ENCODE measurements around the gene ATP9A. TPM values are rescaled to one million over a fixed set of nuclear protein-coding genes. Genes with fewer than 3 reads are reported as not detected.
"Not testable (repeated sequence)": the region's sequence is repeated elsewhere in the genome, so short reads cannot be mapped to it uniquely, and the experiment has no call there.

ATP9A gene
- total RNA-seq, 2 donors from 2014 or later: 16.8 to 24.6 TPM

- intact Hi-C loops (cut with DNase I): loop anchor here (10.0 kb wide), 1 partner anchor 437 kb away; no protein-coding TSS in a partner anchor
- no peaks in the 10 kb centered on the region for H3K4me1 ChIP-seq
- H3K27me3 ChIP-seq: no peaks in the 10 kb centered on the region
- 74 to 78% methylated on average over 17 of the region's 17 CpGs for WGBS, 2 donors
- H3K36me3 ChIP-seq (replicated peaks in 1 of 2; ENCODE audit: insufficient read depth in 1 of 2, low read depth in 2 of 2): peaks cover 0 to 2% of the 10 kb centered on the region in 2 donors
- DNase-seq: no peak
- no peak overlapping the region for H3K4me3 ChIP-seq
- no peak for TF ChIP-seq POLR2A (IDR thresholded peaks at IDR 0.05)
- TF ChIP-seq, protein P1, sequence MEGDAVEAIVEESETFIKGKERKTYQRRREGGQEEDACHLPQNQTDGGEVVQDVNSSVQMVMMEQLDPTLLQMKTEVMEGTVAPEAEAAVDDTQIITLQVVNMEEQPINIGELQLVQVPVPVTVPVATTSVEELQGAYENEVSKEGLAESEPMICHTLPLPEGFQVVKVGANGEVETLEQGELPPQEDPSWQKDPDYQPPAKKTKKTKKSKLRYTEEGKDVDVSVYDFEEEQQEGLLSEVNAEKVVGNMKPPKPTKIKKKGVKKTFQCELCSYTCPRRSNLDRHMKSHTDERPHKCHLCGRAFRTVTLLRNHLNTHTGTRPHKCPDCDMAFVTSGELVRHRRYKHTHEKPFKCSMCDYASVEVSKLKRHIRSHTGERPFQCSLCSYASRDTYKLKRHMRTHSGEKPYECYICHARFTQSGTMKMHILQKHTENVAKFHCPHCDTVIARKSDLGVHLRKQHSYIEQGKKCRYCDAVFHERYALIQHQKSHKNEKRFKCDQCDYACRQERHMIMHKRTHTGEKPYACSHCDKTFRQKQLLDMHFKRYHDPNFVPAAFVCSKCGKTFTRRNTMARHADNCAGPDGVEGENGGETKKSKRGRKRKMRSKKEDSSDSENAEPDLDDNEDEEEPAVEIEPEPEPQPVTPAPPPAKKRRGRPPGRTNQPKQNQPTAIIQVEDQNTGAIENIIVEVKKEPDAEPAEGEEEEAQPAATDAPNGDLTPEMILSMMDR (IDR thresholded peaks at IDR 0.05): no peak
- H3K9me3 ChIP-seq: no peaks in the 10 kb centered on the region
- ATAC-seq: no peak
- no peak overlapping the region for H3K27ac ChIP-seq
Measured at GRCh38 chr20:51647674-51648570, 120.3 kb downstream of the ATP9A start.

DNA sequence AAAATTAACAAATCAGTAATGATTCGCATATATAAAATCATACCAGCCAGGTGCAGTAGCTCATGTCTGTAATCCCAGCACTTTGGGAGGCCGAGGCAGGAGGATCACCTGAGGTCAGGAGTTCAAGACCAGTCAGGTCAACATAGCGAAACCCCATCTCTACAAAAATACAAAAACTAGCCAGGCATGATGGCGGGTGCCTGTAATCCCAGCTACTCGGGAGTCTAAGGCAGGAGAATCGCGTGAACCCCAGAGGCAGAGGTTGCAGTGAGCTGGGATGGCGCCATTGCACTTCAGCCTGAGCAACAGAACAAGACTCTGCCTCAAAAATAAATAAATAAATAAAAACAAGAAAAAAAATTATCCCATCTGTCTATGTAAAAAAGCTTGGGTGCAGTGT lies 124.4 kb downstream of the ATP9A start:
- intact Hi-C loops (cut with DNase I): loop anchor here (10.0 kb wide), 1 partner anchor 441 kb away; no protein-coding TSS in a partner anchor
- not testable (repeated sequence) for H3K9me3 ChIP-seq; H3K27ac ChIP-seq; H3K4me3 ChIP-seq; DNase-seq; H3K4me1 ChIP-seq; H3K36me3 ChIP-seq (replicated peaks in 1 of 2; ENCODE audit: insufficient read depth in 1 of 2, low read depth in 2 of 2); ATAC-seq; H3K27me3 ChIP-seq
- 89% methylated on average over 8 of the region's 8 CpGs for WGBS, 2 donors

DNA sequence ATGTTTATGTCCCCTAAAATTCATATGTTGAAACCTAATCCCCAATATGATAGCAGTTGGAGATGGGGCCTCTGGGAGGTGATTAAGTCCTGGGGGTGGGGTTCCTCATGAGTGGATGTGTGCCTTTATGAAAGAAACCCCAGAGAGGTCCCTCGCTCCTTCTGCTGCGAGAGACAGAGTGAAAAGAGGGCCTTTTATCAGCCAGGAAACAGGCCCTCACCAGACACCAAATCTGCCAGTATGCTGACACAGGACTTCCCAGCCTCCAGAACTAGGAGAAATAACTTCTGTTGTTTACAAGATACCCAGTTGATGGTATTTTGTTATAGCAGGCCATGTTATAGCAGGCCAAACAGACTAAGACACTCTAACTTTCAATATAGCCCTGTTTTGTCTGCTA lies 124.8 kb downstream of the ATP9A start:
- H3K4me1 ChIP-seq: no peaks in the 10 kb centered on the region
- ATAC-seq (no peak), DNase-seq (no peak)
- intact Hi-C loops (cut with DNase I): loop anchor here (10.0 kb wide), 1 partner anchor 441 kb away; no protein-coding TSS in a partner anchor
- TF ChIP-seq, protein P1 (IDR thresholded peaks at IDR 0.05): no peak
- no peak for TF ChIP-seq POLR2A (IDR thresholded peaks at IDR 0.05)
- H3K27ac ChIP-seq: no peak overlapping the region
- no peak overlapping the region for H3K4me3 ChIP-seq
- H3K36me3 ChIP-seq (replicated peaks in 1 of 2; ENCODE audit: insufficient read depth in 1 of 2, low read depth in 2 of 2): peaks cover 0 to 2% of the 10 kb centered on the region in 2 donors
- H3K27me3 ChIP-seq: no peaks in the 10 kb centered on the region
- no peaks in the 10 kb centered on the region for H3K9me3 ChIP-seq
- WGBS, 2 donors: 45 to 75% methylated on average over 2 of the region's 2 CpGs

GRCh38 chr20:51641866-51642265 lies 126.3 kb downstream of the ATP9A start:
- TF ChIP-seq, protein P1 (IDR thresholded peaks at IDR 0.05): no peak
- no peak for TF ChIP-seq POLR2A (IDR thresholded peaks at IDR 0.05)
- H3K4me1 ChIP-seq: no peaks in the 10 kb centered on the region
- no peak overlapping the region for H3K27ac ChIP-seq
- H3K36me3 ChIP-seq (replicated peaks in 1 of 2; ENCODE audit: insufficient read depth in 1 of 2, low read depth in 2 of 2): no peaks in the 10 kb centered on the region
- no peak overlapping the region for H3K4me3 ChIP-seq
- no peaks in the 10 kb centered on the region for H3K27me3 ChIP-seq
- WGBS, 2 donors: 88 to 91% methylated on average over 4 of the region's 4 CpGs
- intact Hi-C loops (cut with DNase I): loop anchor here (10.0 kb wide), 1 partner anchor 443 kb away; no protein-coding TSS in a partner anchor
- ATAC-seq (no peak), DNase-seq (no peak)
- H3K9me3 ChIP-seq: no peaks in the 10 kb centered on the region

DNA sequence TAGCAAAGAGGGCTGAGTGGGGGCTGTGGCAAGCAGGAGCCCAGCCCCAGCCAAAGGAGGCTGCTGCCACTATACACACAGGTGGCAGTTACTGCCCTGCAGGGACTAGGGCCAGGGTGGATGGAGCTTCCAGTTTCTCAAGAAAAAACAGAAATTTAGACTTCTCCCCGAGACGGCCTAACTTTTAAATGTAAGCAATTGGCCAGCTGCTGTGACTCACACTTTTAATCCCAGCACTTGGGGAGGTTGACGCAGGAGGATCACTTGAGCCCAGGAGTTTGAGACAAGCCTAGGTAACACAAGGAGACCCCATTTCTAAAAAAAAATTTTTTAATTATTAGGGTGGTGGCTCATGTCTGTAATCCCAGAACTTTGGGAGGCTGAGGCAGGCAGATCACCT lies 127.4 kb downstream of the ATP9A start:
- Histone ChIP-seq H3K4me1 (no peaks in the 10 kb centered on the region), H3K9me3 (no peaks in the 10 kb centered on the region), H3K4me3 (no peak overlapping the region), H3K27ac (no peak overlapping the region), H3K36me3 (replicated peaks in 1 of 2; ENCODE audit: insufficient read depth in 1 of 2, low read depth in 2 of 2) (no peaks in the 10 kb centered on the region), H3K27me3 (no peaks in the 10 kb centered on the region)
- intact Hi-C loops (cut with DNase I): loop anchor here (10.0 kb wide), 1 partner anchor 444 kb away; no protein-coding TSS in a partner anchor
- WGBS, 2 donors: 67 to 87% methylated on average over 3 of the region's 3 CpGs
- no peak for TF ChIP-seq POLR2A (IDR thresholded peaks at IDR 0.05)
- TF ChIP-seq, protein P1 (IDR thresholded peaks at IDR 0.05): no peak
- no peak for DNase-seq
- ATAC-seq: no peak

Measured in body of pancreas (tissue), 4 donors.